Activated naive CD4-positive, alpha-beta T cell treated with anti-CD3 and anti-CD28 coated beads, Interleukin-2, amount 50 U/mL, for 72 hours (primary cell): Measurements from ENCODE around the gene ZNF600. TPM values are rescaled to one million over a fixed set of nuclear protein-coding genes. Genes with fewer than 3 reads are reported as not detected.
A peak's percentile ranks its signal among the peaks of the same experiment; 100 is the strongest.
"Not testable (repeated sequence)": the region's sequence is repeated elsewhere in the genome, so short reads cannot be mapped to it uniquely, and the experiment has no call there.

ENCODE experiments used
- ATAC-seq, 2 donors: fragments of 150-1000 bp; cut with Tn5 transposase; 2 replicates each; pipeline ENCODE4 v1.10.0; 2021; ENCODE audit warnings: mild to moderate bottlenecking in 2 of 2, moderate library complexity in 2 of 2
- DNase-seq, 2 donors: peaks; one replicate each; pipeline ENCODE4 v3.0.0; 2021 to 2022; ENCODE audit warnings: low spot score in 2 of 2
- H3K27ac Mint-ChIP-seq, 2 donors: one replicate each; pipeline ENCODE4 v1.8.0; 2022; ENCODE audit warnings: mild to moderate bottlenecking in 2 of 2, mixed read lengths in 2 of 2
- H3K36me3 Mint-ChIP-seq, 2 donors: one replicate each; pipeline ENCODE4 v1.8.0; 2022; ENCODE audit warnings: mixed read lengths in 2 of 2
- H3K9me3 Mint-ChIP-seq, 2 donors: one replicate each; pipeline ENCODE4 v1.8.0; 2022; ENCODE audit warnings: mixed read lengths in 2 of 2
- total RNA-seq, 2 donors: library from RNA; stranded (reverse); gene quantifications; one replicate each; pipeline ENCODE4 v1.2.3, GENCODE V29; 2022

ZNF600 gene
- total RNA-seq, 2 donors from 2014 or later, result 4.1 to 9.6 TPM

DNA sequence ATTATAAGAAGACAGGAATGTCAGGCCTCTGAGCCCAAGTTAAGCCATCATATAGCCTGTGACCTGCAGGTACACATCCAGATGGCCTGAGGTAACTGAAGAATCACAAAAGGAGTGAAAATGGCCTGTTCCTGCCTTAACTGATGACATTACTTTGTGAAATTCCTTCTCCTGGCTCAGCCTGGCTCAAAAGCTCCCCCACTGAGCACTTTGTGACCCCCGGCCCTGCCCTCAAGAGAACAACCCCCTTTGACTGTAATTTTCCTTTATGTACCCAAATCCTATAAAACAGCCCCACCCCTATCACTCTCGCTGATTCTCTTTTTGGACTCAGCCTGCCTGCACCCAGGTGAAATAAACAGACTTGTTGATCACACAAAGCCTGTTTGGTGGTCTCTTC is 30.1 kb downstream of the ZNF600 start:
- not testable (repeated sequence) for DNase-seq, ATAC-seq, H3K27ac Mint-ChIP-seq
- Mint-ChIP-seq H3K9me3 (peaks cover 14 to 37% of the 10 kb centered on the region in 2 donors), H3K36me3 (peaks cover 20 to 27% of the 10 kb centered on the region in 2 donors)

DNA sequence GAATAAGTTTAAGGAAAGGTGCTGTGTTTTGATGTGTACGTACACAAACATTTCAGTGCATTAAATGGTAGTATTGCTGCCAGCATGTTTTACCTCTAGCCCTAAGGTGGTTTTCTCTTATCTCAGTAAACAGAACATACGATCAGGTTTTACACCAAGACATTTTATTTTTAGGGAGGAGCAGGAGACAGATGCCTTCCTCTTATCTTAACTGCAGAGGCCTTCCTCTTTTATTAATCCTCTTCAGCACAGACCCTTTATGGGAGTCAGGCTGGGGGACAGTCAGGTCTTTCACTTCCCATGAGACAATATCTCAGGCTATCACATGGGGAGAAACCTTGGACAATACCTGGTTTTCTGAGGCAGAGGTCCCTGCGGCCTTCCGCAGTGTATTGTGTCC is 36.8 kb downstream of the ZNF600 start:
- peaks cover 0 to 9% of the 10 kb centered on the region in 2 donors for H3K9me3 Mint-ChIP-seq
- no peak overlapping the region for H3K27ac Mint-ChIP-seq
- DNase-seq (no peak), ATAC-seq (no peak)
- no peaks in the 10 kb centered on the region for H3K36me3 Mint-ChIP-seq

DNA sequence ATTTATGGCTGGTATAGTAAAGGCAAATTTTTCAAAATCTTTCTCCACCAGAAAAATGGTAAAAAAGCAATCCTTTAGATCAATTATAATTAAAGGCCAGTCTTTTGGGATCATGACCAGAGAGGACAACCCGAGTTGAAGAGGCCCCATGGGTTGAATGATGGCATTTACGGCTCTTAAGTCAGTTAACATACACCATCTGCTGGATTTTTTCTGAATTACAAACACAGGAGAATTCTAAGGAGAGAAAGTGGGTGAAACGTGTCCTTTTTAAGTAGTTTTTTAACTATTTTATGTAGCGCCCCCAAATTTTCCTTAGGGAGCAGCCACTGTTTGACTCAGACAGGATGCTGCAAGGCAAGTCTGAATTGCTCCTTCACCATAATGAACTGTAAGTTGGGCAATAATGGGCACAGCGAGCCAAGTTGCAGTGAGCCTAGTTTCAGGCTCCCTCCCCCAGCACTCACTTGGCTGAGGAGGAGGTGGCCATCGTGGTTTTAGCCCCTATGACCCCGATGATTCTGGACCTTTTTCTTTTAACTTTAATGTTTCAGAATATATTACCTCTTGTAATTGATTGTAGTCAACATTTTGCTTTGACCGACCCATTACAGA is 38.1 kb downstream of the ZNF600 start:
- no peak for ATAC-seq
- H3K27ac Mint-ChIP-seq, result no peak overlapping the region
- DNase-seq, result no peak
- no peaks in the 10 kb centered on the region for H3K9me3 Mint-ChIP-seq
- H3K36me3 Mint-ChIP-seq, result peaks cover 0 to 7% of the 10 kb centered on the region in 2 donors

DNA sequence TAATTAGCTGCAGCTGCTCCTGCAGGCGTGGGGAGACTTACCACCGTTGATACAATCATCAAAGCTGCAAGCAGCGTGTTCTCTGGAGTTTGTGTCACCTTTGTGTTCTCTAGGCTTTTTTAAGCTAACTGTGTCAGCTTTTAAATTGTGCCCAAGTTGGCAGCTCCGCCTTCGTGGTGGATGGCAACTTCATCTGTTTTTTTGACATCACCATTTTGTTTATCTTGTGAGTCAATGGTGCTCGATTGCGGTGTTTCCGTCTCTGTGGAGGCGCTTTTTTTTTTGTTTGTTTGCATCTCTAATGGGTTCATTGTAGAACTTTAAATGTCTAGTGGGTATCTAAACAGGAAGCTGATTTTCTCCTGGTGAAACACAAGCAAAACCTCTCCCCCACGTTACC is 40.7 kb downstream of the ZNF600 start:
- H3K36me3 Mint-ChIP-seq, DNase-seq, H3K9me3 Mint-ChIP-seq, H3K27ac Mint-ChIP-seq, ATAC-seq: not testable (repeated sequence)

DNA sequence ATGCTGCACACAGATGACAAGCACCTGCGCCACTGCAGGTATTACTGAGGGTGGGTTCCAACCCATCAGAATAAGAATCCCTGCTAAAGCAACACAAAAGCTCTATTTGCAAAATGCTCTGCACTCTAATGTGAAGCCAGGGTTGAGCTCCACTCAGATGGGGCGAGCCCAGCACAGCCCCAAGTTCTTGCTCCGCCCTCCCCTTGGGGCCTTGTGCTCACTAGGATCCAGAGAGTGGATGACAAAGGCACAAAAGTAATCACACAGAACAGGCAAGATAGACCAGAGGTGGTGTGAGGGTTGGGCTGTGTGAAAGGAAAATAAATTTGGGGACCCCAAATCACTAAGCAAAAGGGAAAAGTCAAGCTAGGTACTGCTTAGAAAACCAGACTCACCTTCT is 43.5 kb downstream of the ZNF600 start:
- Mint-ChIP-seq H3K9me3 (peaks cover 0 to 14% of the 10 kb centered on the region in 2 donors), H3K27ac (no peak overlapping the region), H3K36me3 (peaks cover 0 to 24% of the 10 kb centered on the region in 2 donors)
- DNase-seq (no peak), ATAC-seq (no peak)

DNA sequence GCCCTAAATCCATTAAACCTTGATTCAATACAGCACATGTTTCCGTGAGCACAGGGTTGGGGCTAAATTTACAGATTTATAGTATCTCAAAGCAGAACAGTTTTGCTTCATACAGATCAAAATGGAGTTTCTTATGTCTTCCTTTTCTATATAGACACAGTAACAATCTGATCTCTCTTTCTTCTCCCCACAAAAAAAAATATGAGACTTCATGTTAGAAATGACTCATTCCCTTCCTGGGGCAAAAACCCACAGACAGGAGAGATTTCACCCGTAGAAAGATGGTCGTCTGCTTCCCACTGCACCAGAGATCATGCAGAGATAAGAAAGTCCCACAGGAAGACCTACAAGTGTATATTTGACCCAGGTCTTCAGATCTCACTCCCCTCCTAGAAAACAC is 44.1 kb downstream of the ZNF600 start:
- peaks cover 0 to 14% of the 10 kb centered on the region in 2 donors for H3K9me3 Mint-ChIP-seq
- DNase-seq, result no peak
- H3K36me3 Mint-ChIP-seq, result peaks cover 0 to 25% of the 10 kb centered on the region in 2 donors
- H3K27ac Mint-ChIP-seq, result peak overlapping the region in 1 of 2 donors; percentile 37
- peak; percentile 35 to 70 for ATAC-seq

DNA sequence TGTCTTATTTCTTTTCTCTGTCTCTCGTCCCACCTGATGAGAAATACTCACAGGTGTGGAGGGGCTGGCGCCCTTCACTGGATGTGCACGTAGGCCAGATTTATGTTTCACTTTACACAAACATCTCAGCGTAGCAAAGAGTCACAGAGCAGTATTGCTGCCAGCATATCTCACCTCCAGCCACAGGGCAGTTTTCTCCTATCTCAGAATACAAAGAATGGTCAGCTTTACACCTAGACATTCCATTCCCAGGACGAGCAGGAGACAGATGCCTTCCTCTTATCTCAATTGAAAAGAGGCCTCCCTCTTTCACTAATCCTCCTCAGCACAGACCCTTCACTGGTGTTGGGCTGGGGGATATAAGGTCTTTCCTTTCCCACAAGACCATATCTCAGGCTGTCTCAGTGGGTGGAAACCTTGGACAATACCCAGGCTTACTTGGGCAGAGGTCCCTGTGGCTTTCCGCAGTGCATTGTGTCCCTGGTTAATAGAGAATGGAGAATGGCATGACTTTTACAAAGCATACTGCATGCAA is 44.6 kb downstream of the ZNF600 start:
- DNase-seq, result no peak
- peak overlapping the region in 1 of 2 donors; percentile 37 for H3K27ac Mint-ChIP-seq
- H3K36me3 Mint-ChIP-seq, result peaks cover 0 to 30% of the 10 kb centered on the region in 2 donors
- ATAC-seq, result no peak
- H3K9me3 Mint-ChIP-seq, result peaks cover 0 to 19% of the 10 kb centered on the region in 2 donors

DNA sequence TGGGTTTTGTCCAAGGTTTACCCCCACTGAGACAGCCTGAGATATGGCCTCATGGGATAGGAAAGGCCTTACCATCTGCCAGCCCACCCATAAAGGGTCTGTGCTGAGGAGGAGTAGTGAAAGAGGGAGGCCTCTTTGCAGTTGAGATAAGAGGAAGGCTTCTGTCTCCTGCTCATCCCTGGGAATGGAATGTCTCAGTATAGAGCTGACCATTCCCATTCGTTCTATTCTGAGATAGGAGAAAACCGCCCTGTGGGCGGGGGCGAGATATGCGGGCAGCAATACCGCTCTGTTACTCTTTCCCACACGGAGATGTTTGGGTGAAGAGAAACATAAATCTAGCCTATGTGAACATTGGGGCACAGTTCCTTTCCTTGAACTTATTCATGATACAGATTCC is 45.2 kb downstream of the ZNF600 start:
- peaks cover 0 to 33% of the 10 kb centered on the region in 2 donors for H3K36me3 Mint-ChIP-seq
- H3K27ac Mint-ChIP-seq, result peak overlapping the region in 1 of 2 donors; percentile 37
- ATAC-seq, DNase-seq: not testable (repeated sequence)
- peaks cover 0 to 20% of the 10 kb centered on the region in 2 donors for H3K9me3 Mint-ChIP-seq

DNA sequence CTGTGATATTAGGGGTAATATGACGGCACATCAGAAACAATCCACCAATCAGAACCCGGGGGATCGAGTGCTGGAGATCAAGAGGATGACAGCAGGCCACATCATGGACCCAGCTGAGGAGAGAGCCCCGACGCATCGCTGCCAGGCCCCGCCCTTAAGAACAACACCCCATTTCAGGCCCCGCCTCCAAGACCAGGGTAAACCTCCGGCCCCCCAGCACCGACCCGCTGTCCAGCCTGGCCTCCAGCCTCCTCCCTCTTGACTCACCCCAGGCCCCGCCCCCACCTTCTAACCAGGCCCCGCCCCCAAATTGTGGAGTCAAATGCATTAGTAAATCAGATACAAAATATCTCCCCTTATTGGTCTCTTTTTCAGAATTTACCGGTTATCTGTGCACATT is 47.0 kb downstream of the ZNF600 start:
- no peak for DNase-seq
- ATAC-seq, result no peak
- H3K27ac Mint-ChIP-seq, result no peak overlapping the region
- H3K9me3 Mint-ChIP-seq, result peaks cover 0 to 20% of the 10 kb centered on the region in 2 donors
- peaks cover 0 to 48% of the 10 kb centered on the region in 2 donors for H3K36me3 Mint-ChIP-seq

DNA sequence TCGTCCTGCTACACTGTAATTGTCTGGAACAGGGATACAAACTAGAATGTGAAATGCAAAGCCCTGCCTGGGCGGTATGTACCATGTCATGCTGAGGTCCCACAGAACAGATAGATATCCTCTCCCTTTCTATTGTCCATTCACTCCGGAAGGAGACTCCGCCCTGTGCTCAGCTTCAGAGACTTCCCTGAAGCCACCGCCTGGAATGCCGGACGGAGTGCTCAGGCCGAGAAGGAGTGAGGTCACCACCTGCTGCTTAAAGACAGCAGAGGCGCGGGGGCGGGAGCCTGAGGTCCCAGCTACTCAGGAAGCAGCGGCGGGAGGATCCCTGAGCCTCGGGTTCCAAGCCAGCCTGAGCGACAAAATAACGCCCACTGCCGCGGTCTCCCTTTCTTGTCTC is 50.9 kb downstream of the ZNF600 start:
- H3K36me3 Mint-ChIP-seq, result peaks cover 11 to 54% of the 10 kb centered on the region in 2 donors
- H3K27ac Mint-ChIP-seq, result peak overlapping the region in 1 of 2 donors; percentile 90
- H3K9me3 Mint-ChIP-seq, result peaks cover 0 to 19% of the 10 kb centered on the region in 2 donors
- DNase-seq (no peak), ATAC-seq (no peak)

DNA sequence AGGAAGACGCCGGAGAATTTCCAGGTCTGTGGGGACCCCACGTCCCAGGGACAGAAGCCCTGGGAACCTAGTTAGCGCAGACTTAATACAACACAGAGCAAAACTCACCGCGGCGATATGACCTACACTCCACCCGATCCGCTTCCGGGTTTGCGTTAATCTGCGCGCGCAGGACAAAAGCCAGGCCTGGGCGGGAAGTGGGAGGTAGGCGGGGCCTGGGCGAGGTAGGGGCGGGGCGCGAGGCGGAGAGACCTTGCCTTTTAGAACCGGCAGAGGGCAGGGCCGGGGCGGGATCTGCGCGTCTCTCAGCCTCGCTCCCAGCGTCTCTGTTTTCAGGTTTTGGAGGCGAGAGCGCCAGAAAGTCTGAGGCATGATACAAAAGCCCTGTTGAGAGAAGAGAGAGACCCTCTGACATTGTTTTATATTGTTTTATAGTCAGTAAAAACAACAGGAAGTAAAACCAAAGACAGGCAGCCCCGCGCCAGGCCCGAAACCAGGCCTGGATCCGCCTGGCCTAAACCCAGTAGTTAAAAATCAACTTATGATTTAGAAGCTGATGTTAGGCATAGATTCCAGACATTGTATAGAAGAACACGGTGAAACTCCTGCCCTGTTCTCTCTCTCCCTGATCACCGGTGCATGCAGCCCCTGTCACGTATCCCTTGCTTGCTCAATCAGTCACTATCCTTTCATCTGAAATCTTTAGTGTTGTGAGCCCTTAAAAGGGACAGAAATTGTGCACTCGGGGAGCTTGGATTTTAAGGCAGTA is 51.5 kb downstream of the ZNF600 start, which contains the start of gene ZNF611:
Gene ZNF611 (minus strand): TSS at position 152 of the 769 bp plus-strand sequence. CDS start 19,150 bp downstream, outside the sequence.
- H3K36me3 Mint-ChIP-seq, result peaks cover 11 to 49% of the 10 kb centered on the region in 2 donors
- peak; percentile 97 to 98 for DNase-seq
- H3K9me3 Mint-ChIP-seq, result peaks cover 0 to 13% of the 10 kb centered on the region in 2 donors
- H3K27ac Mint-ChIP-seq, result peak within 1 kb of the TSS; percentile 90 to 94
- peak; percentile 98 to 99 for ATAC-seq

DNA sequence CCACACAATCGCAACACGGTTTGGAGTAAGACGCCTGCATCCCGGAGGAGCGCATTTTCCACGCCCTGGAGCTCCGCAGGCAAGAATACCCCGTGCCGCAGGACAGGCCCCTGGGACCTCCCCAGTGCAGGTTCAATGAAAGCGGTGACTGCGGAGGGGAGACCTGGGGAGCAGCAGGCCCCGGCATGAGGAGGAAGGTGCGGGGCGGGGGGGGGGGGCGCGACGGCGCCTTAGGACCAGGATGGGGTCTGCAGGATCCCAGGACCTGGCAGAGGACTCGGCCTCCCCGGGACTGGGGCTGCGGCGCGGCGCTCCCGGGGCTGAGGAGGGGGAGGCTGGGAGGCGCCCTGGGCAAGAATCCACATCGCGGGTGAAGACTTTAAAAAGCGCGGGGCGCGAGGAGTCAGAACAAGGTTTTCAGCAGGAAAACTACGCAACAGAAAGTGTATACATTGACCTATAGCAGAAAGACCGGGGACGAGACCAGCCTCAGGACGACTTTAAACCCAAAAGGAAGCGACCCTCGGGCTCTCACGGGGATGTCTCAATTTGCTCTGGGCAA is 52.2 kb downstream of the ZNF600 start:
- H3K36me3 Mint-ChIP-seq, result peaks cover 15 to 48% of the 10 kb centered on the region in 2 donors
- peak overlapping the region; percentile 90 to 94 for H3K27ac Mint-ChIP-seq
- peaks cover 0 to 17% of the 10 kb centered on the region in 2 donors for H3K9me3 Mint-ChIP-seq
- ATAC-seq, result peak; percentile 44 to 58
- peak in 1 of 2 donors; percentile 22 for DNase-seq

DNA sequence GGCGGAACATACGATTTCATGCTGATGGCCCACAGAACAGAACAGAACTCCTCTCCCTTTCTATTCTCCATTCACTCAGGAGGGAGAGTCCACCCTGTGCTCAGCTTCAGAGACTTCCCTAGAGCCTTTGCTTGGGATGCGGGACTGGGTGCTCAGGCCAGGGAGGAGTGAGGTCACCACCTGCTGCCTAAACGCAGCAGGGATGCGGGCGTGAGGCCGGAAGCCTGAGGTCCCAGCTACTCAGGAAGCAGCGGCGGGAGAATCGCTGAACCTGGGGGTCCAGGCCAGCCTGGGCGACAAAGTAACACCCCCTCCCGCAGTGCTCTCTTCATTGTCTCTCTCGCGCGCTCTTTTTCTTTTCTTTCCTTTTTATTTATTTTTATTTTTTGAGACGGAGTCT is 60.5 kb downstream of the ZNF600 start:
- Mint-ChIP-seq H3K36me3 (peaks cover 44 to 82% of the 10 kb centered on the region in 2 donors), H3K27ac (peak overlapping the region in 1 of 2 donors; percentile 79), H3K9me3 (peaks cover 19 to 24% of the 10 kb centered on the region in 2 donors)
- ATAC-seq, DNase-seq: not testable (repeated sequence)

DNA sequence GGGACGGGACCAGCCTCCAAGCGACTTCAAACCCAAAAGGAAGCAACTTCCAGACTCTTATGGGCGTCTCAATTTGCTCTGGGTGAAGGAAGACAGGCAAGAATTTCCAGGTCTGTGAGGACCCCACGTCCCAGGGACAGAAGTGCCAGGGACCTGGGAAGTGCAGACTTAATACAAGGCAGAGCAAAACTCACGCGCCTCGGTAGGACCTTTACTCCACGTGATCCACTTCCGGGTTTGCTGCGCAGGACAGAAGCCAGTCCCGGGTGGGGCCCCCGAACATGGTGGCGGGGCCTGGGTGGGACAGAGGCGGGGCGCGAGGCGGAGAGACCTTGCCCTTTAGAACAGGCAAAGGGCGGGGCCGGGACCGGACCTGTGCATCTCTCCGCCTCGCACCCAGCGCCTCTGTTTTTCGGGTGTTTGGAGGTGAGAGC is 61.0 kb downstream of the ZNF600 start:
- ATAC-seq (no peak), DNase-seq (no peak)
- H3K36me3 Mint-ChIP-seq, result peaks cover 48 to 87% of the 10 kb centered on the region in 2 donors
- H3K9me3 Mint-ChIP-seq, result peaks cover 19 to 24% of the 10 kb centered on the region in 2 donors
- no peak overlapping the region for H3K27ac Mint-ChIP-seq

DNA sequence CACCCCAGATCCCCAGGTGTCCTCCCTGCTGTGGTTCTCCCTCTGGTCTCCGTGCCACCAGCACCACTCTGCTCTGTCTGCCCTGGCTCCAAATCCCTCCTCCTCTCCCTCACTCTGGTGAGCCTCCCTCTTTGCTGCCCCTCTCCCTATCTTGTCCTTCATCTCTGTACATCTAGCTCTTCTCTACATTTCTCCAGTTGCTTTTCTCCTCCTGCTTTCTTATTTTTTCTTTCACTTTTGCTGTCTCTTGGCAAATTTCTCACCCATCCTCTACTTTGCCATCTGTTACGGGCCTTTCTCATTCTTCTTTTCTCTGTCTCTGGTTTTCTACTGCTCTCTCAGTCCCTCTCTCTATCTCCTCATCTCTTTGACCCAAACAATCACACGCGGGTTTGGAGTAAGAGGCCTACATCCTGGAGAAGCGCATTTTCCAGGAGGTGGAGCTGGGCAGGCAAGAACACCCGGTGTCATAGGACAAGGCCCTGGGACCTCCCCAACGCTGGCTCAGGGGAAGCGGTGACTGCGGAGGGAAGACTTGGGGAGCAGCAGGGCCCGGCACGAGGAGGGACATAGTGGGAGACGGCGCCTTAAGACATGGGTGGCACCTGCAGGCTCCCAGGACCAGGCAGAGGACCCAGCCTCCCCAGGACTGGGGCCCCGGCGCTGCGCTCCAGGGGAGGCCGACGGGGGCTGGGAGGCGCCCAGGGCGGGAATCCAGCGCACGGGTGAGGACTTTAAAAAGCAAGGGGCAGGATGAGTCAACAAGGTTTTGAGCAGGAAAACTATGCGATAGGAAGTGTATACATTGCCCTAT is 61.7 kb downstream of the ZNF600 start:
- H3K9me3 Mint-ChIP-seq, result peaks cover 21 to 24% of the 10 kb centered on the region in 2 donors
- no peak for DNase-seq

More for the DNA sequence above, 61.7 kb downstream of the ZNF600 start:
- Mint-ChIP-seq H3K36me3 (peaks cover 50 to 86% of the 10 kb centered on the region in 2 donors), H3K27ac (no peak overlapping the region)
- ATAC-seq, result no peak
